SK-N-SH treated with all-trans-retinoic acid at 6 μM for 48 hours (cell line): Measurements from ENCODE around the gene BHMT2.
A peak's percentile ranks its signal among the peaks of the same experiment; 100 is the strongest.

ENCODE experiments used
- ATAC-seq: fragments of 200-7000 bp; cut with Tn5 transposase; 3 replicates; pipeline ENCODE4 v1.9.1; 2020; ENCODE audit warnings: mild to moderate bottlenecking, moderate library complexity
- CSDC2 ChIP-seq: fragments of 250-450 bp; sonication (Bioruptor Pico); IDR thresholded peaks from 2 replicates; pipeline ENCODE4 v1.5.0; 2020; ENCODE audit warnings: mild to moderate bottlenecking, moderate library complexity
- ESRRG ChIP-seq: fragments of 250-450 bp; sonication (Bioruptor Pico); IDR thresholded peaks from 2 replicates; pipeline ENCODE4 v1.6.1; 2021; ENCODE audit warnings: mild to moderate bottlenecking
- GLIS3 ChIP-seq: fragments of 250-450 bp; sonication (Bioruptor Pico); IDR thresholded peaks from 2 replicates; pipeline ENCODE4 v1.5.0; 2020; ENCODE audit warnings: mild to moderate bottlenecking, moderate library complexity
- ISL1 ChIP-seq: fragments of 250-450 bp; sonication (Bioruptor Pico); IDR thresholded peaks from 2 replicates; pipeline ENCODE4 v2.1.2; 2022; ENCODE audit warnings: mild to moderate bottlenecking, moderate library complexity
- PPARA ChIP-seq: fragments of 250-450 bp; sonication (Bioruptor Pico); IDR thresholded peaks from 2 replicates; pipeline ENCODE4 v1.5.0; 2020; ENCODE audit warnings: mild to moderate bottlenecking, borderline replicate concordance
- RARB ChIP-seq: fragments of 250-450 bp; sonication (Bioruptor Pico); IDR thresholded peaks from 2 replicates; pipeline ENCODE4 v1.8.0; 2021; ENCODE audit warnings: mild to moderate bottlenecking, moderate library complexity
- SNAI2 ChIP-seq: fragments of 250-450 bp; sonication (Bioruptor Pico); IDR thresholded peaks from 2 replicates; pipeline ENCODE4 v1.5.0; 2020; ENCODE audit warnings: mild to moderate bottlenecking, moderate library complexity
- TCF4 ChIP-seq: fragments of 250-450 bp; sonication (Bioruptor Pico); IDR thresholded peaks from 2 replicates; pipeline ENCODE4 v1.8.0; 2021; ENCODE audit warnings: mild to moderate bottlenecking, moderate library complexity, borderline replicate concordance
- TOX ChIP-seq: fragments of 250-450 bp; sonication (Bioruptor Pico); IDR thresholded peaks from 2 replicates; pipeline ENCODE4 v1.8.0; 2021; ENCODE audit warnings: mild to moderate bottlenecking, moderate library complexity, borderline replicate concordance
- ZC3H10 ChIP-seq: fragments of 250-450 bp; sonication (Bioruptor Pico); IDR thresholded peaks from 2 replicates; pipeline ENCODE4 v1.5.1; 2021; ENCODE audit warnings: mild to moderate bottlenecking, moderate library complexity
- ZFP3 ChIP-seq: fragments of 250-450 bp; sonication (Bioruptor Pico); IDR thresholded peaks from 2 replicates; pipeline ENCODE4 v1.5.0; 2020; ENCODE audit warnings: mild to moderate bottlenecking, moderate library complexity
- ZNF565 ChIP-seq: fragments of 450-650 bp; formaldehyde crosslinking; conservative IDR thresholded peaks from 2 replicates; pipeline ENCODE4 v1.5.0; 2020; ENCODE audit warnings: low read depth, mild to moderate bottlenecking, moderate library complexity
- ZNF70 ChIP-seq: fragments of 450-650 bp; formaldehyde crosslinking; IDR thresholded peaks from 2 replicates; pipeline ENCODE4 v1.5.0; 2020; ENCODE audit warnings: mild to moderate bottlenecking, moderate library complexity
- TF ChIP-seq, protein P1 (sequence below): fragments of 250-450 bp; sonication (Bioruptor Pico); IDR thresholded peaks from 2 replicates; pipeline ENCODE4 v1.8.0; 2020; ENCODE audit warnings: mild to moderate bottlenecking, moderate library complexity, borderline replicate concordance
- TF ChIP-seq, protein P2 (sequence below): fragments of 250-450 bp; sonication (Bioruptor Pico); IDR thresholded peaks from 2 replicates; pipeline ENCODE4 v1.5.1; 2020; ENCODE audit warnings: low read depth, mild to moderate bottlenecking, moderate library complexity
- TF ChIP-seq, protein P3 (sequence below): fragments of 250-450 bp; sonication (Bioruptor Pico); IDR thresholded peaks from 2 replicates; pipeline ENCODE4 v1.5.0; 2020; ENCODE audit warnings: mild to moderate bottlenecking, moderate library complexity

Gene BHMT2

DNA sequence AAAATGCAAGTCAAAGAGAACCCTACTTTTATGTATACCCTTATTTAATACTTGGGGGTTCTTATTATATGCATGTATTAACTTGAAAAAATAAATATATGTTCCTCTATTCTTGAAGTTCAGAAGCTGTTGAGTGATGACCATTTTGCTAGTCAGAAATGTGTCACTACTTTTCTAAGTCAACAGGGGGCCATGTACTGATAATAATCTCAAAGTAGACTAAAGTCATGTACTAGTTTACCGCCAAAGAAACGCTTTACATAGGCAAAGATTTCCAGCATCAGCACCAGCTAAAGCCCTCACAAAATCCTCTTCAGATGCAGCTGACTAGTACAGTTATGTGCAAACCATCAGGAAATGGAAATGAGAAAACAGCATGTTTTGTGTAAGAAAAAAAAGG is 36.3 kb downstream of the BHMT2 start (continued):
- TF ChIP-seq ZC3H10: no peak

DNA sequence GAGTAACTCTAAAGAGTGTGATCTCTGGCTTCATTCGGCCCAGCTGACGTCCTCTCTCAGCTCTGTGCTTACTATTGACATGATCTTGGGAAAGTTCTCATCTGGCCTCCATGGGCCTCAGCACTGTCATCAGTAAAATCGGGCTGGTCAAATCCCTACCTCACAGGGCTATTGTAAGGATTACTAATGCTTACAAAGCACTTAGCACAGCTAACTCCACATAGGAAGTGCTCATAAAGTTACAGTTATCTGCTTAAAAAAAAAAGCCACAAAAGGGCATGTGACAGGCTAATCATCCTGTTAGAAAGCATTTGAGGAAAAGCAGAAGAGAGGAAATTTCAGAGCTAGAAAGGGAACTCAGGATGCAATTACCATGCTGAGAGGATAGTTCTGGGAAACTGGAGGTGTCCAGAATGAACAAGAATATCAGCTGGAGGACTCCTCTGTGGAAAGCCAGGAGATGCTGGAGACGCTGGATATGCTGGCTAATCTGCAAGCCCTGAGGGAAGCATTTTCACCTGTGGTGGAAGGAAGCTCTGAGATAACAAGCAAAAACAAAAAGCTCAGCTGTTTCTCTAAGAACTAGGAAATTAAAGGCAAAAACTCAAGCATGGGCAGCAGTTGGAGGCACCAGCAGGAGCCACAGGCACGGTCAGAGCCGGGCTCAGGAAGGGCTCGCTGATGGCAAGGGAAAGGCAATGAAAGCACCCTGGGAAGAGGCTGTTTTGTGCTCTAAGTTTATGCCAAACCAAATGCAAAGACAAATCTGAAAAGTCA is 37.6 kb downstream of the BHMT2 start:
- TF ChIP-seq, protein P1, sequence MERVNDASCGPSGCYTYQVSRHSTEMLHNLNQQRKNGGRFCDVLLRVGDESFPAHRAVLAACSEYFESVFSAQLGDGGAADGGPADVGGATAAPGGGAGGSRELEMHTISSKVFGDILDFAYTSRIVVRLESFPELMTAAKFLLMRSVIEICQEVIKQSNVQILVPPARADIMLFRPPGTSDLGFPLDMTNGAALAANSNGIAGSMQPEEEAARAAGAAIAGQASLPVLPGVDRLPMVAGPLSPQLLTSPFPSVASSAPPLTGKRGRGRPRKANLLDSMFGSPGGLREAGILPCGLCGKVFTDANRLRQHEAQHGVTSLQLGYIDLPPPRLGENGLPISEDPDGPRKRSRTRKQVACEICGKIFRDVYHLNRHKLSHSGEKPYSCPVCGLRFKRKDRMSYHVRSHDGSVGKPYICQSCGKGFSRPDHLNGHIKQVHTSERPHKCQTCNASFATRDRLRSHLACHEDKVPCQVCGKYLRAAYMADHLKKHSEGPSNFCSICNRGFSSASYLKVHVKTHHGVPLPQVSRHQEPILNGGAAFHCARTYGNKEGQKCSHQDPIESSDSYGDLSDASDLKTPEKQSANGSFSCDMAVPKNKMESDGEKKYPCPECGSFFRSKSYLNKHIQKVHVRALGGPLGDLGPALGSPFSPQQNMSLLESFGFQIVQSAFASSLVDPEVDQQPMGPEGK: no peak
- TF ChIP-seq ISL1 (CRISPR knock-in tag) (peak; percentile 40; the same call in 1 of the 2 replicates), RARB (CRISPR knock-in tag) (no peak), CSDC2 (CRISPR knock-in tag) (no peak)
- ATAC-seq: peak; percentile 58

DNA sequence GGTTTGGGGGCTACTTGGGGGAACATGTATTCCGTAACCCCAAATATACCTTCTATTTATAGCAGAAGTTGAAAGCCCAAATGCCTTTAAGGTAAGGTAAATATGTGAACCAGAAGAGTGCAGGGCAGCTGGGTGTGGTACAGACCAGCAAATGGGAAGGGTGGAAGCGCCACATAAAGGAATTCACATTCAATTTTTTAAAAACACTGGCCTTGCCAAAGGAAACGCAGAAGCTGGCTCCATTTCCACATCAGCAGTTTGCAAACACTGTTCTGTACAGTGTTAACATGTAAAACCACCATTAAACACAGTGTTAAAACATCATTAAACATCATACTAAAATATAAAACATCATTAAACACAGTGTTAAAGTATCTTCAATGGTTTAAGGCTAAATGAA is 38.5 kb downstream of the BHMT2 start:
- TF ChIP-seq ZC3H10 (no peak), ZFP3 (CRISPR knock-in tag) (no peak), TCF4 (CRISPR knock-in tag) (no peak), ZNF565 (no peak), ESRRG (CRISPR knock-in tag) (no peak), TOX (CRISPR knock-in tag) (no peak), SNAI2 (CRISPR knock-in tag) (no peak), PPARA (no peak), ZNF70 (CRISPR knock-in tag) (no peak), ISL1 (CRISPR knock-in tag) (no peak), RARB (CRISPR knock-in tag) (no peak)
- TF ChIP-seq, protein P2, sequence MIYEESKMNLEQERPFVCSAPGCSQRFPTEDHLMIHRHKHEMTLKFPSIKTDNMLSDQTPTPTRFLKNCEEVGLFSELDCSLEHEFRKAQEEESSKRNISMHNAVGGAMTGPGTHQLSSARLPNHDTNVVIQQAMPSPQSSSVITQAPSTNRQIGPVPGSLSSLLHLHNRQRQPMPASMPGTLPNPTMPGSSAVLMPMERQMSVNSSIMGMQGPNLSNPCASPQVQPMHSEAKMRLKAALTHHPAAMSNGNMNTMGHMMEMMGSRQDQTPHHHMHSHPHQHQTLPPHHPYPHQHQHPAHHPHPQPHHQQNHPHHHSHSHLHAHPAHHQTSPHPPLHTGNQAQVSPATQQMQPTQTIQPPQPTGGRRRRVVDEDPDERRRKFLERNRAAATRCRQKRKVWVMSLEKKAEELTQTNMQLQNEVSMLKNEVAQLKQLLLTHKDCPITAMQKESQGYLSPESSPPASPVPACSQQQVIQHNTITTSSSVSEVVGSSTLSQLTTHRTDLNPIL (CRISPR knock-in tag): no peak
- TF ChIP-seq, protein P3, sequence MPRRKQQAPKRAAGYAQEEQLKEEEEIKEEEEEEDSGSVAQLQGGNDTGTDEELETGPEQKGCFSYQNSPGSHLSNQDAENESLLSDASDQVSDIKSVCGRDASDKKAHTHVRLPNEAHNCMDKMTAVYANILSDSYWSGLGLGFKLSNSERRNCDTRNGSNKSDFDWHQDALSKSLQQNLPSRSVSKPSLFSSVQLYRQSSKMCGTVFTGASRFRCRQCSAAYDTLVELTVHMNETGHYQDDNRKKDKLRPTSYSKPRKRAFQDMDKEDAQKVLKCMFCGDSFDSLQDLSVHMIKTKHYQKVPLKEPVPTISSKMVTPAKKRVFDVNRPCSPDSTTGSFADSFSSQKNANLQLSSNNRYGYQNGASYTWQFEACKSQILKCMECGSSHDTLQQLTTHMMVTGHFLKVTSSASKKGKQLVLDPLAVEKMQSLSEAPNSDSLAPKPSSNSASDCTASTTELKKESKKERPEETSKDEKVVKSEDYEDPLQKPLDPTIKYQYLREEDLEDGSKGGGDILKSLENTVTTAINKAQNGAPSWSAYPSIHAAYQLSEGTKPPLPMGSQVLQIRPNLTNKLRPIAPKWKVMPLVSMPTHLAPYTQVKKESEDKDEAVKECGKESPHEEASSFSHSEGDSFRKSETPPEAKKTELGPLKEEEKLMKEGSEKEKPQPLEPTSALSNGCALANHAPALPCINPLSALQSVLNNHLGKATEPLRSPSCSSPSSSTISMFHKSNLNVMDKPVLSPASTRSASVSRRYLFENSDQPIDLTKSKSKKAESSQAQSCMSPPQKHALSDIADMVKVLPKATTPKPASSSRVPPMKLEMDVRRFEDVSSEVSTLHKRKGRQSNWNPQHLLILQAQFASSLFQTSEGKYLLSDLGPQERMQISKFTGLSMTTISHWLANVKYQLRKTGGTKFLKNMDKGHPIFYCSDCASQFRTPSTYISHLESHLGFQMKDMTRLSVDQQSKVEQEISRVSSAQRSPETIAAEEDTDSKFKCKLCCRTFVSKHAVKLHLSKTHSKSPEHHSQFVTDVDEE: no peak

DNA sequence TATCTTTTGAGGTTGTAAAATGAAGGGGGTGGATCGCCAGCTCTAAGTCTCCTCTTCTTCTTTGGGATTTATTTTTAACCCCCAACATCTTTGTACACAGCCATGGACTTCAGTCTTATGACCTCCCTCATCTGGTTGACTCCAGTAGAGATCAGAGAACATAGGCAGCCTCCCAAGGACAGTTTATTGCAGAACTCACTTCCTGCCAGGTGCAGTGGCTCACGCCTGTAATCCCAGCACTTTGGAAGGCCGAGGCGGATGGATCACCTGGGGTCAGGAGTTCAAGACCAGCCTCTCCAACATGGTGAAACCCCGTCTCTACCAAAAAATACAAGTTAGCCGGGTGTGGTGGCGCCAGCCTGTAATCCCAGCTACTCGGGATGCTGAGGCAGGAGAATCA is 39.2 kb downstream of the BHMT2 start:
- TF ChIP-seq GLIS3 (CRISPR knock-in tag) (no peak), ZFP3 (CRISPR knock-in tag) (no peak), RARB (CRISPR knock-in tag) (no peak)
- TF ChIP-seq, protein P3: no peak

More for the DNA sequence above, 38.5 kb downstream of the BHMT2 start:
- no peak for ATAC-seq

More for the DNA sequence above, 39.2 kb downstream of the BHMT2 start:
- ATAC-seq: no peak
